Suppressor macrophage (primary cell): ENCODE data around the gene PIP4P1.
"Not testable (repeated sequence)": the region's sequence is repeated elsewhere in the genome, so short reads cannot be mapped to it uniquely, and the experiment has no call there.

Experiments
- DNase-seq, 4 experiments: peaks; one replicate each; pipeline ENCODE4 v3.0.0-alpha.2; 2020 to 2022

Gene PIP4P1

DNA sequence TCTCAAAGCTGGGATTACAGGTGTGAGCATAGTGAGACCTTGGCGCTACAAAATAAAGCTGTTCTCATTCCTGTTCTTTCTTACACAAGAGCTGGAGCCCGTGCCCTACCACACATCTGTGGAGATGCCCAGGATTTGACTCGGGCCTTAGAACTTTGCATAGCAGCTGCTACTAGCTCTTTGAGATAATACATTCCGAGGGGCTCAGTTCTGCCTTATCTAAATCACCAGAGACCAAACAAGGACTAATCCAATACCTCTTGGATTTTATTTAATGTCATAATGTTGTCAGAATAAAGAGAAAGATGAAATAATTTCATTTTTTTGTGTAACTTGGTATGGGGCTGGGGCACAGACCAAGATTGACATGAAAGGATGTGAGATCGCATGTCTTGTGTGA is 15.5 kb upstream of the PIP4P1 start:
- DNase-seq: no peak

GRCh38 chr14:20472536-20473169 is 11.4 kb upstream of the PIP4P1 start:
- no peak for DNase-seq

- DNase-seq: peak in 1 of 4 experiments; percentile 12
Measured at GRCh38 chr14:20470603-20470901, 9.3 kb upstream of the PIP4P1 start.

DNA sequence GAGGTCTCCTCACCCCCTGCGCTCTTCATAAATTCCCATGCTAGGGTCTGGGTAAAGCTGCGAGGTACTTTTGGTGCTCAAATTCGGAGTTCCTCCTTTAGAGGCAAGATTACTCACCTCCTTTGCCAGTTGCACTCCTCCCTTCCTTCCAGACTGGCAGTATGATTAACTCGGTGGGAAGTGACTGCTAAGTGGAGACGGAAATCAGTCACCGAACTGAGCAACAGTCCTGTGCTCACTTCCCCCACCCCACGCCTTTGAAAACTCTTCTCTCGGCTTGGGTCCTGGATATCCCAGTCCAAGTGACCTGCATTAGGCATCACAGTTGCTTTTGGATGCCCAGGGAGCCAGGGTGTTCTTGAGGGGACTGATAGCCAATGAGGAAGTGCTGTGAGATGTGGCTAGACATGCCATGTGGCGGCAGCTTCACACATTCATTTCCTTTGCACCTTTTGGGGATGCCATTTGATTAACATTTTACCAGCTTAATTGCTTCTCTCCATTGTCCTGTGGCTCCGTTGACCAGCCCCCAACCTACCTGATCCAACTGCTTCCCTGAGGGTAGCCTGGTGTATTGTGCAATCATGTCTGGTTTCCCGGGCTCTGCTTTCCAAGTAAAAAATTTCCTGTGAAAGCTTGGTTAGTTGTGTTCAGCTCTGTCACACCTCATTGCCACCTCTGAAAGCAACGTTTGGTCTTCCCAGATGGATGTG is 8.8 kb upstream of the PIP4P1 start:
- DNase-seq: peak; percentile 82 to 95 (median 86)

DNA sequence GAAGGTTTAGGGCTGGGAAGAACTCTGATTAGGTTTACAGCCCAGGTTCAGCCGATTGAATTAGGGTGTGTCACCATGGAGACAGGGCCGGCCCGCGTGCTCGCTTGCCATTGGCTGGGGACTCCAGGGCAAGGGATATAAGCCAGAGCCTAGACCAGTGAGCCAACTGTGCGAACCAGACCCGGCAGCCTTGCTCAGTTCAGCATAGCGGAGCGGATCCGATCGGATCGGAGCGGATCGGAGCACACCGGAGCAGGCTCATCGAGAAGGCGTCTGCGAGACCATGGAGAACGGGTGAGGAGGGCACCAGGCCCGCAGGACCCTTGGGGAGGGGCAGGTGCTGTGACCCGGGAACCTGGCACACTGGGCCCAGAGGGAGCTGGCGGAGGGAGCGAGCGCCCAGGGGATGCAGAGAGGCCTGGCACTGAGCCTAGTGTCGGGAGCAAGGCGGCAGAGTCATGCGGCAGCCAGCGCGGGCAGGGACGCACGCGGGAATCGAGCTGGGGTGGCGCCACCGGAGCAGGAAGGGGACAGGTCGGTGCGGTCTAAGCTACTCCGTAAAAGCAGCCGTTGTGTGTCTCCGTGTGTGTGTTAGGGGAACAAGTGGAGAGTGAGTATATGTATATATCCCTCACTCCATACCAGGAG is 8.1 kb upstream of the PIP4P1 start, which contains the start of gene PNP:
PNP (plus strand) TSS at position 165 of the 648 bp plus-strand sequence; CDS start at position 284, 119 bp downstream.
- peak; percentile 90 to 93 (median 93) for DNase-seq

DNA sequence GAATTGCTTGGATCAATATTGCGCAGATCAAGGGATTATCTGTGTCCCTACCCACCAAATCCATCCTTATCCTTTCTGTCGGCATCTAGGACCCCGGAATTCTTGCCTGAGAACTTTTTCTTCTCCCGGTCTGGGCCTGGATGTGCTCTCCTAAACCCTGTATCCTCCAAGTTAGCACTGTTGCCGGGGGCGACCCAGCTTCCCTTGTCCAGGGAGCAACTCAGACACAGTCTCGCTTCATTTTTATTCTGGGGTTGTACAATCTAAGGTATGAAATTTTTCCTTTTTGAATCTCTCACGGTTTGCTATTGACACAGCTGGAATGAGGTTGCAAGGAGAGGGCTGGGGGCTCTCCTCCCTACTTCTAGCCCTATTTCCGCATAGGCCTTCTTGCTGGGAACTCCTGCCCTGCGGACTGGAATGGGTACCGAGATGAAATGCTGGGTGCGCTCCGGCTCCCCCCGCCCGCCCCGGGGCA is 7.6 kb upstream of the PIP4P1 start:
- DNase-seq: peak in 2 of 4 experiments; percentile 19 to 56

GRCh38 chr14:20460458-20461224 is 593 bp downstream of the PIP4P1 start:
- DNase-seq: peak in 1 of 4 experiments; percentile 33

DNA sequence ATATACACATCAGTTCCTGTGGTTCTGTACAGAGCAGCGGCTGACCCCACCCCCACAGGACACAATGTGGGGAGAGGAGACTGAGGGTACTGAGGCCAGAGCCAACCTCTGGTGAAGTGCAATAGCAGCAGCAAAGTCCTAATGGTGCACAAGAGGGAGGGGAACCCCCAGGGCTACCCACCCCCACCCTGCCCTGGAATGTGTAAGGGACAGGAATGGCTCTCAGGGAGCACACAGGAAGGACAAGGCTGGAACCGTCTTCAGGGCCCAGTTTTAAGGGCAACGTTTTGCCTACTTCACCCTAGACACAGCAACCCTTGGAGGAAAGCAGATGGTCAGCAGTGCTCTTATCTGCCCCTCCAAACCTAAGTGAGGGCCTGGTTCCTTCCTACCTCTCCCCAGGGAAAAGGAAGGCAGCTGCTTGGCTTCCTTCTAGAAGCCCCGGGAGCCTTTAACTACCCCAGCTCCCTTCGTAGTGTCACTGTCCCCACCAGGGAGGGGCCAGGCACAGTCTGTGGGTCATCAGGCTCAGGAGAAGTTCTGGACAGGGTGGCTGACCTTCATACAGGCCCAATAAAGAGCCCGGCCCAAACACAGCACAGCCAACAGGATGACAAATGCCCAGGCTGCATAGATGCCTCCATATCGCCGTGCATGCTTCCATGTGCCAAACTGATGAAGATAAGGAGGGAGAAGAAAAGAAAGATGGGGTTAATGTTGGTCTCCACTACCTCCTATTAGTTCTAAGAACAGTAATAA is 3.0 kb downstream of the PIP4P1 start:
- no peak for DNase-seq

DNA sequence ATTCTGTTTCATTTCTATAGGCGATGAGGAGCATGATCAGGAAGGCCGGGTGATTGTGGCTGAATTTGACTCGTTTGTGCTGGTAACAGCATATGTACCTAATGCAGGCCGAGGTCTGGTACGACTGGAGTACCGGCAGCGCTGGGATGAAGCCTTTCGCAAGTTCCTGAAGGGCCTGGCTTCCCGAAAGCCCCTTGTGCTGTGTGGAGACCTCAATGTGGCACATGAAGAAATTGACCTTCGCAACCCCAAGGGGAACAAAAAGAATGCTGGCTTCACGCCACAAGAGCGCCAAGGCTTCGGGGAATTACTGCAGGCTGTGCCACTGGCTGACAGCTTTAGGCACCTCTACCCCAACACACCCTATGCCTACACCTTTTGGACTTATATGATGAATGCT is 4.3 kb downstream of the PIP4P1 start:
- peak; percentile 24 to 64 (median 56) for DNase-seq

DNA sequence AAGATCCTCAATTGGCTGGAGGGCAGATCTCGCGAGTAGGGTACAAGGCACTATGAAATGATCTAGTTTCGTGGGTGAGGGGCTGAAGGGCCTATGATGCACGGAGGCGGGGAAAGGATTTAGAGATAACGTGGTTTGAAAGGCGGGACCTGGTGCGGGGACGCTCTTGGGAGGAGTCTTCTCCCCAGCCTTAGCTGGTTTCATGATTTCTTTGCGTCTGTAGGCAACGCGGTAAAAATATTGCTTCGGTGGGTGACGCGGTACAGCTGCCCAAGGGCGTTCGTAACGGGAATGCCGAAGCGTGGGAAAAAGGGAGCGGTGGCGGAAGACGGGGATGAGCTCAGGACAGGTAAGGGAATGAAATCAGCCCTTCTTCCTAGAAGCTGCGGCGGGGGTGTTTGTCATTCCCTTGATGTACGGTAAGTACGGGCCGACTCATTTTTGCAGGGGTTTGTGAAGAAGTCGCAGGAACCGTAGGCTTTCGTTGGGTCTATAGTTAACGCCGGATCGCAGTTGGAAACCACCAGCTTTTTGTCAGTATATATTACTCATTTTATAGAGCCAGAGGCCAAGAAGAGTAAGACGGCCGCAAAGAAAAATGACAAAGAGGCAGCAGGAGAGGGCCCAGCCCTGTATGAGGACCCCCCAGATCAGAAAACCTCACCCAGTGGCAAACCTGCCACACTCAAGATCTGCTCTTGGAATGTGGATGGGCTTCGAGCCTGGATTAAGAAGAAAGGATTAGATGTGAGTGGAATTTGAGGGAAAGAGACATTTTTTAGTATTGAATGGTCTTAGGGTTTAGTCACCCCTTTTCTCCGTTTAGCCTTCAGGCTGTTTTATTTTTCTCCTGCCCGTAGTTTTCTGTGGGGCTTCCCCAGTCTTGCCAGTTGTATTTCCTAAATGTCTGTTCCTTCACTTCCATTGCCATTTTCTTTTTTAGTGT is 5.6 kb downstream of the PIP4P1 start:
- DNase-seq: peak; percentile 81 to 90 (median 88)

GRCh38 chr14:20454516-20455354 is 6.5 kb downstream of the PIP4P1 start, which contains the start of the genes APEX1 and OSGEP:
Gene APEX1, plus strand, starts transcription at chr14:20455226. Its CDS starts 420 bp downstream, at chr14:20455646.
Gene OSGEP, minus strand, starts transcription at chr14:20454812. Its CDS starts 129 bp downstream, at chr14:20454683.
- DNase-seq: peak; percentile 99 to 100 (median 100)

GRCh38 chr14:20452831-20453230 is 8.4 kb downstream of the PIP4P1 start:
- DNase-seq: not testable (repeated sequence)

DNA sequence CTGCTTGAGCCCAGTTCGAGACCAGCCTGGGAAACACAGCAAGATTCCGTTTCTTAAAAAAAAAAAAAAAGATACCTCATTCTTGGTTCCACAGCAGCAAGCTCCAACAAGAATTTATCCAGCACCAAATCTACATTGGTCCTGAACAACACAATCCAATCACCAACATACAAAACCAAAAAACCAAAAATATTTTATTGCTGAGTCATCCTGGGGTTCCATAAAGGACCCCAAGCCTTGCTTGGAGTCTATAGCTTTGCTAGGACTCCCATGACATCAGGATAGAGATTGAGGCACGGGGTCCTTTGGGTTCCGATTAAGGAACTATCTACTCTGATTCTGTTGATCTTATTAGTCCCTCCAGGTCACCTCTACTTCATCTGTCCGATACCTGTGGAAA is 14.3 kb downstream of the PIP4P1 start:
- no peak for DNase-seq

DNA sequence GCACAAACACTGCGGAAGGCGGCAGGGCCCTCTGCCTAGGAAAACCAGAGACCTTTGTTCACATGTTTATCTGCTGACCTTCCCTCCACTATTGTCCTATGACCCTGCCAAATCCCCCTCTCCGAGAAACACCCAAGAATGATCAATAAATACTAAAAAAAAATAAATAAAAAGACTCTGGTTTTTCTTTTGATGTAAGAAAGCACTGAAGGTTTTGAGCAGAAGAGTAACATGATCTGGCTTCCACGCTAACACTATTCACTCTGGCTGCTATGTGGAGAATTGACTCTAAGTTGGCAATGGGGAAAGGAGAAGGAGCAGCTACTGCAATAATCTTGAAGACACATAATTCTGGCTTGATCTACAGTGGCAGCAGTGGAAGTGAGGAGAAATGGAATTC is 17.6 kb downstream of the PIP4P1 start:
- DNase-seq: not testable (repeated sequence)

GRCh38 chr14:20441461-20441860 is 19.8 kb downstream of the PIP4P1 start:
- peak in 3 of 4 experiments; percentile 40 to 64 (median 46) for DNase-seq

DNA sequence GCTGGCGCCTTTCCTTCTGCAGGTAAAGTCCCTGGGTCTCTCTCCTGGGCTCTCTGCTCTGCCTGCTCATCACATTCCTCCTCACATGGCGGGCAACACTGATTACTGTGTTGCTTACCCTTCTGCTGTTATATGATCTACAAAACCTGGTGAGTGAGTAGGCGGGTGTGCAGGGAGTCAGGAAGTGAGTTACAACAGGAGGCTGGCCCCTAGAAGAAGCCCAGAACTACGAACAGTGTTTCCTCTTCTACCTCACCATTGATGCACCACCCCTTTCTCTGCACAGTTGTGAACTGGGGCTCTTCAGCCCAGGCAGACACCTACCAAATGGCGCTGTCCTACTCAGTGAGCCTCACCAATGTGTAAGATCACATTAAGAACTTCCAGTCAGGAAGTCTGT is 20.4 kb downstream of the PIP4P1 start:
- DNase-seq: peak; percentile 24 to 51 (median 49)

DNA sequence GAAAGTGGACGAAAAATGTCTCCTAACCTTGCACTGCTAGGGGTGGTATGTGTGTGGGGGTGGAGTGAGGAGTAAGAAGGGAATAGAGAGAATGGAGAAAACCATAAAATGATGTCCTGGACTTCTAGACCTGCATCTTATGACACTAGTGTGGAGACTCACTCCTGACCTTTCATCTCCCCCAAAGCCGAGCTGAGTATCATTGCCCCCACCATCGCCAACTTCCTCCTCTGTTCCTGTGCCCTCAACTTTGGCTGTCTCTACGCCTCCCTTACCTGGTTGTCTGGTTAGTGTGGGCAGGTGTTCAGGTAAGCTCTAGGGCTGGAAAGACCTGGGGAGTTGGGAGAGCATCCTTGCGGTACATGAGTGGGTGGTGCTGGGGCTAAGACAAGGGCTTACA is 20.8 kb downstream of the PIP4P1 start:
- no peak for DNase-seq

- peak in 2 of 4 experiments; percentile 26 to 32 for DNase-seq
Measured at GRCh38 chr14:20438664-20439063, 22.6 kb downstream of the PIP4P1 start.

DNA sequence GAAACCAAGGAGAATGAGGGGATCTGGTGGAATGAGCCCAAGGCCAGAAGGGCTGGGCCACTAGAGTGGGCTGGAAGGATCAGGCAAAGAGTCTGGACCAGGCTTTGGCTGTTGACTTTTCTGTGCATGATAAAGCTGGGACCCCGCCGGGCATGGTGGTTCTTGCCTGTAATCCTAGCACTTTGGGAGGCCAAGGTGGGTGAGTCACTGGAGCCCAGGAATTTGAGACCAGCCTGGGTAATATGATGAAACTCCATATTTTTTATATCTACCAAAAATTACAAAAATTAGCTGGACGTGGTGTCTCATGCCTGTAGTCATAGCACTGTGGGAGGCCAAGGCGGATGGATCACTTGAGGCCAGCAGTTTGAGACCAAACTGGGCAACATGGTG is 24.9 kb downstream of the PIP4P1 start:
- DNase-seq: no peak
